ENCODE measurements around the gene SH3RF3.

GRCh38 chr2:109231428-109231827 lies 102.4 kb downstream of the SH3RF3 start:
- TF ChIP-seq CTCF (CRISPR knock-in tag; IDR thresholded peaks at IDR 0.05) (no peak), PAX8 (CRISPR knock-in tag; IDR thresholded peaks at IDR 0.05; ENCODE audit: borderline replicate concordance) (no peak), ARNT (IDR thresholded peaks at IDR 0.05) (no peak), TCF7L2 (IDR thresholded peaks at IDR 0.05; ENCODE audit: low read depth, low read length) (no peak), PBX3 (CRISPR knock-in tag; IDR thresholded peaks at IDR 0.05; ENCODE audit: borderline replicate concordance) (no peak), ADNP (CRISPR knock-in tag; IDR thresholded peaks at IDR 0.05) (no peak)
